GM10847 (cell line): ENCODE results near the gene PDZD7.

Experiments
- POLR2A ChIP-seq: IDR thresholded peaks from 2 replicates; pipeline ENCODE4 v1.6.1; 2011; ENCODE audit not compliant: insufficient read length; ENCODE audit errors: extremely low read depth

Gene PDZD7

GRCh38 chr10:100980311-100980710 is 50.6 kb downstream of the PDZD7 start:
- TF ChIP-seq POLR2A, result no peak

- no peak for TF ChIP-seq POLR2A
These were observed 51.1 kb downstream of the PDZD7 start for GRCh38 chr10:100979791-100980272.

GRCh38 chr10:100978901-100979195 is 52.1 kb downstream of the PDZD7 start:
- TF ChIP-seq POLR2A, result no peak

GRCh38 chr10:100978121-100978900 is 52.6 kb downstream of the PDZD7 start:
- no peak for TF ChIP-seq POLR2A

- no peak for TF ChIP-seq POLR2A
These were observed 53.5 kb downstream of the PDZD7 start for GRCh38 chr10:100977436-100977835.

- TF ChIP-seq POLR2A, result no peak
These were observed 54.0 kb downstream of the PDZD7 start for GRCh38 chr10:100976906-100977305.

- TF ChIP-seq POLR2A, result no peak
These were observed 57.9 kb downstream of the PDZD7 start for GRCh38 chr10:100972904-100973535.

- TF ChIP-seq POLR2A, result no peak
These were observed 58.6 kb downstream of the PDZD7 start for GRCh38 chr10:100972115-100972903.

- no peak for TF ChIP-seq POLR2A
These were observed 59.8 kb downstream of the PDZD7 start for GRCh38 chr10:100970914-100971811.

- TF ChIP-seq POLR2A, result no peak
These were observed 60.6 kb downstream of the PDZD7 start for GRCh38 chr10:100970076-100970913.

- TF ChIP-seq POLR2A, result no peak
These were observed 61.5 kb downstream of the PDZD7 start, which contains the start of gene SEMA4G for GRCh38 chr10:100969187-100970075. SEMA4G (plus strand) TSS chr10:100969504; CDS start chr10:100972913, 3,409 bp downstream.

GRCh38 chr10:100968863-100969186 is 62.1 kb downstream of the PDZD7 start:
- TF ChIP-seq POLR2A, result no peak
